ENCODE results near the gene MTHFR.

The MTHFR gene

DNA sequence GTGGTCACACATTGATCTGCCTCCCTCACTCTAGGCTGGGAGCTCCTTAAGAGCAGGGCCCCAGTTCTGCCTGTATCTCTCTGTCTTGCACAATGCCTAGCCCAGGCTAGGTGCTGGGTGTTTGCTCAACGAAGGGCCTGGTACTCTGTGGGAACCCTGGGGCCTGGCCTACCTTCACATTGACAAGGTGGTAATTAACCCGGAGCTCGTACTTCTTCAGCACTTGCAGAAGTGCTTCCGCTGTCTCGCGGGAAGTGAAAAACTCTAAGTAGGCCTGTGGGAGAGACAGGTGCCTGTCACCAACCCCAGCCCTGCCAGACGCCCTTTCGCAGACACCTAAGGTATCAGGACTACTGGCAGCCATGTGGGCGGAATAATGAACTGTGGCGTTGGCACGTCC is 13.7 kb downstream of the MTHFR start:
- no peak for DNase-seq
- peaks cover 32% of the 10 kb centered on the region for H3K36me3 ChIP-seq

GRCh38 chr1:11790880-11791715 is 14.7 kb downstream of the MTHFR start:
- Histone ChIP-seq H3K9me3 (ENCODE audit: severe bottlenecking) (no peaks in the 10 kb centered on the region), H3K27me3 (ENCODE audit: insufficient read depth, low read depth, severe bottlenecking) (no peaks in the 10 kb centered on the region), H3K36me3 (peaks cover 32% of the 10 kb centered on the region), H3K4me3 (ENCODE audit: low read depth, low read length) (no peak overlapping the region), H3K27ac (no peak overlapping the region)
- DNase-seq = no peak
- no peak for TF ChIP-seq CTCF (IDR thresholded peaks at IDR 0.05; ENCODE audit: low read depth, low read length)

More for the DNA sequence above, 13.7 kb downstream of the MTHFR start:
- no peak for TF ChIP-seq CTCF (IDR thresholded peaks at IDR 0.05; ENCODE audit: low read depth, low read length)
- H3K9me3 ChIP-seq (ENCODE audit: severe bottlenecking) = no peaks in the 10 kb centered on the region
- no peak overlapping the region for H3K4me3 ChIP-seq (ENCODE audit: low read depth, low read length)
- no peaks in the 10 kb centered on the region for H3K27me3 ChIP-seq (ENCODE audit: insufficient read depth, low read depth, severe bottlenecking)
- H3K27ac ChIP-seq = no peak overlapping the region

- Histone ChIP-seq H3K27ac (no peak overlapping the region), H3K36me3 (peaks cover 26% of the 10 kb centered on the region), H3K4me3 (ENCODE audit: low read depth, low read length) (no peak overlapping the region), H3K27me3 (ENCODE audit: insufficient read depth, low read depth, severe bottlenecking) (no peaks in the 10 kb centered on the region), H3K9me3 (ENCODE audit: severe bottlenecking) (no peaks in the 10 kb centered on the region)
- TF ChIP-seq CTCF (IDR thresholded peaks at IDR 0.05; ENCODE audit: low read depth, low read length) = no peak
- no peak for DNase-seq
These were observed 15.5 kb downstream of the MTHFR start for GRCh38 chr1:11790101-11790879.

- peaks cover 19% of the 10 kb centered on the region for H3K36me3 ChIP-seq
- no peaks in the 10 kb centered on the region for H3K9me3 ChIP-seq (ENCODE audit: severe bottlenecking)
- no peak for TF ChIP-seq CTCF (IDR thresholded peaks at IDR 0.05; ENCODE audit: low read depth, low read length)
- H3K4me3 ChIP-seq (ENCODE audit: low read depth, low read length) = no peak overlapping the region
- H3K27ac ChIP-seq = no peak overlapping the region
- no peaks in the 10 kb centered on the region for H3K27me3 ChIP-seq (ENCODE audit: insufficient read depth, low read depth, severe bottlenecking)
- DNase-seq = no peak
These were observed 16.4 kb downstream of the MTHFR start for GRCh38 chr1:11789126-11790067.

DNA sequence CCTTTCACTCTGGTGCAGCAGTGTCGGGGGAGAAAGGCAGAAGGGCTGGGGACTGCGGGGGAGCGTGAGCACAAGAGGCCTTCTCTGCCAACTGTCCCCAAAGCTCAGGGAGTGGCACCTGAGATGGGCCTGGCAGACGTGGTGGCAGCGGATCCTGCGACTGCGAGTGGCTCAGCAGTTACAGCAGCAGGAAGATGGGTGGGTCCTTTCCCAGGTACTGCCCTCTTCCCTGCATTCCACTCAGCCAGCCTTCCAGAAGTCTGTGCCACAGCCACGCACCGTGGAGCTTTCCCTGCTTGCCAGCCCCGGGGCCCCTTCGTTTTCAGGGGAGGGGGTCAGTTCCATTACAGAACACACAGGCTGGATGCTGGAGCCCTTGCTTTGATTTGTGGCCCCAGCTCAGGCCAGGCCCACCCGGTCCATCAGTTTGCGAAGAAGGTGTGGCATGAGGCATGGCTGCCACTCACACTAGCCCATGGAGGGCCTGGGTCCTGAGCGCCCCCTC is 17.2 kb downstream of the MTHFR start:
- no peak for TF ChIP-seq CTCF (IDR thresholded peaks at IDR 0.05; ENCODE audit: low read depth, low read length)
- DNase-seq = no peak
- no peaks in the 10 kb centered on the region for H3K27me3 ChIP-seq (ENCODE audit: insufficient read depth, low read depth, severe bottlenecking)
- peaks cover 14% of the 10 kb centered on the region for H3K36me3 ChIP-seq
- no peak overlapping the region for H3K27ac ChIP-seq
- no peaks in the 10 kb centered on the region for H3K9me3 ChIP-seq (ENCODE audit: severe bottlenecking)
- H3K4me3 ChIP-seq (ENCODE audit: low read depth, low read length) = no peak overlapping the region

Measured in WERI-Rb-1 (cell line).